ENCODE data around the gene GRM4.

- TF ChIP-seq, protein P1, sequence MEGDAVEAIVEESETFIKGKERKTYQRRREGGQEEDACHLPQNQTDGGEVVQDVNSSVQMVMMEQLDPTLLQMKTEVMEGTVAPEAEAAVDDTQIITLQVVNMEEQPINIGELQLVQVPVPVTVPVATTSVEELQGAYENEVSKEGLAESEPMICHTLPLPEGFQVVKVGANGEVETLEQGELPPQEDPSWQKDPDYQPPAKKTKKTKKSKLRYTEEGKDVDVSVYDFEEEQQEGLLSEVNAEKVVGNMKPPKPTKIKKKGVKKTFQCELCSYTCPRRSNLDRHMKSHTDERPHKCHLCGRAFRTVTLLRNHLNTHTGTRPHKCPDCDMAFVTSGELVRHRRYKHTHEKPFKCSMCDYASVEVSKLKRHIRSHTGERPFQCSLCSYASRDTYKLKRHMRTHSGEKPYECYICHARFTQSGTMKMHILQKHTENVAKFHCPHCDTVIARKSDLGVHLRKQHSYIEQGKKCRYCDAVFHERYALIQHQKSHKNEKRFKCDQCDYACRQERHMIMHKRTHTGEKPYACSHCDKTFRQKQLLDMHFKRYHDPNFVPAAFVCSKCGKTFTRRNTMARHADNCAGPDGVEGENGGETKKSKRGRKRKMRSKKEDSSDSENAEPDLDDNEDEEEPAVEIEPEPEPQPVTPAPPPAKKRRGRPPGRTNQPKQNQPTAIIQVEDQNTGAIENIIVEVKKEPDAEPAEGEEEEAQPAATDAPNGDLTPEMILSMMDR (IDR thresholded peaks at IDR 0.05) = no peak
- no peak for TF ChIP-seq POLR2A (IDR thresholded peaks at IDR 0.05)
Measured at GRCh38 chr6:34104628-34105027, 41.3 kb downstream of the GRM4 start.

All from Peyer's patch (tissue), 4 donors.